ENCODE data around the gene SECISBP2. TPM values are rescaled to one million over a fixed set of nuclear protein-coding genes. Genes with fewer than 3 reads are reported as not detected.

SECISBP2 gene
- polyA plus RNA-seq, 1 of the 3 experiments (the other 2 are of a cell fraction) = 21.2 TPM

GRCh38 chr9:89390578-89391116, 72.3 kb downstream of the SECISBP2 start:
- Histone ChIP-seq H2AFZ (ENCODE audit: low read depth) (no peak overlapping the region), H3K27ac (ENCODE audit: low read depth in 2 of 2, low read length in 1 of 2) (no peak overlapping the region), H3F3A (replicated peaks; ENCODE audit: insufficient read depth) (no peaks in the 10 kb centered on the region), H3K9me2 (no peaks in the 10 kb centered on the region), H4K20me1 (ENCODE audit: insufficient read depth) (no peaks in the 10 kb centered on the region), H3K79me2 (ENCODE audit: insufficient read depth) (no peaks in the 10 kb centered on the region), H3K9ac (no peak overlapping the region), H3K4me1 (ENCODE audit: control insufficient read depth in 1 of 2, insufficient read depth in 2 of 2, low read depth in 1 of 2, low read length in 1 of 2) (no peaks in the 10 kb centered on the region; a peak in 1 of 4 replicates), H3K9me3 (no peaks in the 10 kb centered on the region), H3K4me2 (no peak overlapping the region), H3K27me3 (ENCODE audit: insufficient read depth) (no peaks in the 10 kb centered on the region), H3K36me3 (replicated peaks in 1 of 2; ENCODE audit: control insufficient read depth in 1 of 2, insufficient read depth in 2 of 2, low read length in 1 of 2) (peaks cover 0 to 19% of the 10 kb centered on the region in 2 experiments), H3K4me3 (ENCODE audit: low read depth in 2 of 2, low read length in 1 of 2) (no peak overlapping the region)
- POLR2A ChIA-PET = no interaction called here
- CTCF ChIA-PET = no interaction called here
- DNase-seq = no peak
- 98% methylated on average over 3 of the region's 5 CpGs for WGBS (ENCODE audit: low lambda C conversion rate)
- no peak for TF ChIP-seq FOXM1 (IDR thresholded peaks at IDR 0.05; ENCODE audit: low read depth)
- TF ChIP-seq IRF3 (IDR thresholded peaks at IDR 0.05; ENCODE audit: low read depth, low read length) = no peak
- TF ChIP-seq RCOR1 (IDR thresholded peaks at IDR 0.05; ENCODE audit: low read length) = no peak
- TF ChIP-seq GATA2 (CRISPR knock-in tag; IDR thresholded peaks at IDR 0.05) = no peak
- TF ChIP-seq POLR2AphosphoS5 (IDR thresholded peaks at IDR 0.05; ENCODE audit: low read depth, low read length) = no peak
- no peak for TF ChIP-seq NFIC (IDR thresholded peaks at IDR 0.05; ENCODE audit: borderline replicate concordance)

- Histone ChIP-seq H3K27me3 (ENCODE audit: insufficient read depth) (no peaks in the 10 kb centered on the region), H3K79me2 (ENCODE audit: insufficient read depth) (no peaks in the 10 kb centered on the region), H2AFZ (ENCODE audit: low read depth) (no peak overlapping the region), H3K9me2 (no peaks in the 10 kb centered on the region), H4K20me1 (ENCODE audit: insufficient read depth) (no peaks in the 10 kb centered on the region), H3F3A (replicated peaks; ENCODE audit: insufficient read depth) (no peaks in the 10 kb centered on the region), H3K4me3 (ENCODE audit: low read depth in 2 of 2, low read length in 1 of 2) (no peak overlapping the region), H3K4me2 (no peak overlapping the region), H3K9ac (no peak overlapping the region), H3K4me1 (ENCODE audit: control insufficient read depth in 1 of 2, insufficient read depth in 2 of 2, low read depth in 1 of 2, low read length in 1 of 2) (peaks cover 0 to 8% of the 10 kb centered on the region in 2 experiments; a peak in 1 of 4 replicates), H3K27ac (ENCODE audit: low read depth in 2 of 2, low read length in 1 of 2) (no peak overlapping the region; a peak in 1 of 4 replicates), H3K9me3 (no peaks in the 10 kb centered on the region), H3K36me3 (replicated peaks in 1 of 2; ENCODE audit: control insufficient read depth in 1 of 2, insufficient read depth in 2 of 2, low read length in 1 of 2) (peaks cover 0 to 22% of the 10 kb centered on the region in 2 experiments)
- CTCF ChIA-PET = interaction anchor here (1.1 to 1.4 kb wide), 2 partner anchors 8 to 157 kb away, joined by 3 to 4 read pairs; no protein-coding TSS in a partner anchor
- no peak for TF ChIP-seq RAD21 (IDR thresholded peaks at IDR 0.05; ENCODE audit: low read length)
- no peak for TF ChIP-seq REST (IDR thresholded peaks at IDR 0.05; ENCODE audit: low read depth, low read length)
- no peak for TF ChIP-seq TAF1 (IDR thresholded peaks at IDR 0.05; ENCODE audit: borderline replicate concordance, low read depth, low read length)
- TF ChIP-seq FOSL2 (IDR thresholded peaks at IDR 0.05; ENCODE audit: borderline replicate concordance, low read depth) = no peak
- TF ChIP-seq PBX3 (IDR thresholded peaks at IDR 0.05) = no peak
- TF ChIP-seq CTCF (IDR thresholded peaks at IDR 0.05) = no peak
- no peak for TF ChIP-seq SIN3A (IDR thresholded peaks at IDR 0.05; ENCODE audit: borderline replicate concordance, low read depth, low read length)
- no peak for TF ChIP-seq TEAD4 (IDR thresholded peaks at IDR 0.05; ENCODE audit: borderline replicate concordance, insufficient read depth)
- TF ChIP-seq TCF12 (IDR thresholded peaks at IDR 0.05) = no peak
- no peak for TF ChIP-seq RFX5 (IDR thresholded peaks at IDR 0.05; ENCODE audit: low read length)
- TF ChIP-seq EZH2phosphoT487 (IDR thresholded peaks at IDR 0.05; ENCODE audit: borderline replicate concordance, low read depth) = no peak
- TF ChIP-seq ZBTB33 (IDR thresholded peaks at IDR 0.05; ENCODE audit: borderline replicate concordance, low read depth) = no peak
- POLR2A ChIA-PET = no interaction called here
- no peak for DNase-seq
- WGBS (ENCODE audit: low lambda C conversion rate) = 92% methylated on average over 2 of the region's 6 CpGs
Observed at GRCh38 chr9:89391585-89391984, 73.3 kb downstream of the SECISBP2 start.
